GM23248 (cell line): ENCODE data around the gene NCKIPSD. TPM values are rescaled to one million over a fixed set of nuclear protein-coding genes. Genes with fewer than 3 reads are reported as not detected.

Source experiments
- DNase-seq: peaks from one replicate; pipeline ENCODE4 v3.0.0-alpha.2; 2015
- H2AFZ ChIP-seq: fragments of 200-600 bp; sonication (generic); 2 replicates; pipeline ENCODE4 v1.6.1; 2016; ENCODE audit warnings: antibody characterized with exemption
- H3F3A ChIP-seq: fragments of 200-600 bp; sonication (generic); 2 replicates; pipeline ENCODE4 v1.6.1; 2016; ENCODE audit warnings: mild to moderate bottlenecking, antibody characterized with exemption, mixed run types; ENCODE audit not compliant: insufficient read depth
- H3K27ac ChIP-seq: fragments of 200-600 bp; sonication (generic); 2 replicates; pipeline ENCODE4 v1.5.1; 2016; ENCODE audit warnings: mild to moderate bottlenecking
- H3K27me3 ChIP-seq: fragments of 200-600 bp; sonication (generic); replicated peaks from 2 replicates; pipeline ENCODE4 v1.6.1; 2016; ENCODE audit warnings: mild to moderate bottlenecking; ENCODE audit not compliant: insufficient read depth
- H3K36me3 ChIP-seq: fragments of 200-600 bp; sonication (generic); 2 replicates; pipeline ENCODE4 v1.6.1; 2016; ENCODE audit warnings: low read depth, mild to moderate bottlenecking
- H3K4me1 ChIP-seq: fragments of 200-600 bp; sonication (generic); 2 replicates; pipeline ENCODE4 v1.6.1; 2016; ENCODE audit warnings: mild to moderate bottlenecking; ENCODE audit not compliant: insufficient read depth
- H3K4me2 ChIP-seq: fragments of 200-600 bp; sonication (generic); one replicate; pipeline ENCODE4 v1.6.1; 2016; ENCODE audit warnings: mild to moderate bottlenecking; ENCODE audit not compliant: unreplicated experiment
- H3K4me3 ChIP-seq: fragments of 200-600 bp; sonication (generic); 2 replicates; pipeline ENCODE4 v1.5.1; 2016; ENCODE audit warnings: mild to moderate bottlenecking
- H3K79me2 ChIP-seq: fragments of 200-600 bp; sonication (generic); 2 replicates; pipeline ENCODE4 v1.6.1; 2016; ENCODE audit warnings: mild to moderate bottlenecking; ENCODE audit not compliant: insufficient read depth
- H3K9ac ChIP-seq: fragments of 200-600 bp; sonication (generic); 2 replicates; pipeline ENCODE4 v1.6.1; 2016; ENCODE audit warnings: mild to moderate bottlenecking
- H3K9me2 ChIP-seq: fragments of 200-600 bp; sonication (generic); 2 replicates; pipeline ENCODE4 v1.6.1; 2016; ENCODE audit warnings: mixed run types, mild to moderate bottlenecking, moderate library complexity; ENCODE audit not compliant: insufficient read depth
- H3K9me3 ChIP-seq: fragments of 200-600 bp; sonication (generic); one replicate; pipeline ENCODE4 v1.6.1; 2017; ENCODE audit warnings: low read depth
- H4K20me1 ChIP-seq: fragments of 200-600 bp; sonication (generic); 2 replicates; pipeline ENCODE4 v1.6.0; 2016; ENCODE audit not compliant: insufficient read depth
- EZH2 ChIP-seq: fragments of 200-600 bp; sonication (generic); IDR thresholded peaks from 2 replicates; pipeline ENCODE4 v1.6.1; 2018; ENCODE audit warnings: antibody characterized with exemption, mild to moderate bottlenecking; ENCODE audit not compliant: insufficient read depth, poor library complexity, severe bottlenecking
- EZH2phosphoT487 ChIP-seq: fragments of 200-600 bp; sonication (generic); IDR thresholded peaks from 2 replicates; pipeline ENCODE4 v1.6.1; 2018; ENCODE audit warnings: antibody characterized with exemption, moderate library complexity, mild to moderate bottlenecking, low read depth; ENCODE audit not compliant: insufficient read depth
- WGBS, 2 experiments: methylation state at CpG; one replicate each; pipeline ENCODE4 v1.1.6; 2015 to 2017; ENCODE audit warnings: low lambda C conversion rate in 2 of 2, low coverage in 1 of 2; ENCODE audit errors: missing lambda C conversion rate in 2 of 2; 5-methylcytosine and 5-hydroxymethylcytosine counted together
- in situ Hi-C: fragments of 300-500 bp; cut with MboI; formaldehyde crosslinking; loops from 2 replicates; pipeline ENCODE4 v1.15.0; 2020
- microRNA-seq: library from miRNA; unstranded; fragments of <30 nt; microRNA quantifications from one replicate; pipeline ENCODE4, GENCODE V29; 2016; ENCODE audit warnings: borderline number of aligned reads
- polyA plus RNA-seq: library from polyadenylated mRNA; unstranded; fragments of >200 nt; fragmentation: Nextera tagmentation; extraction: Ambion mirVana; gene quantifications from 2 replicates; pipeline ENCODE4 v1.2.1, GENCODE V29; 2016
- small RNA-seq: library from RNA; depleted of rRNA; stranded (forward); fragments of <200 nt; gene quantifications from one replicate; pipeline ENCODE3, GENCODE V24; 2014; ENCODE audit warnings: low read depth, low replicate concordance
- total RNA-seq: library from RNA; depleted of rRNA; stranded (reverse); fragments of >200 nt; shearing (Covaris generic); gene quantifications from 2 replicates; pipeline ENCODE4 v1.2.3, GENCODE V29; 2014; rRNA removed

The NCKIPSD gene
- total and polyA plus RNA-seq, 2 experiments from 2014 or later = 20.6 to 32.5 TPM

DNA sequence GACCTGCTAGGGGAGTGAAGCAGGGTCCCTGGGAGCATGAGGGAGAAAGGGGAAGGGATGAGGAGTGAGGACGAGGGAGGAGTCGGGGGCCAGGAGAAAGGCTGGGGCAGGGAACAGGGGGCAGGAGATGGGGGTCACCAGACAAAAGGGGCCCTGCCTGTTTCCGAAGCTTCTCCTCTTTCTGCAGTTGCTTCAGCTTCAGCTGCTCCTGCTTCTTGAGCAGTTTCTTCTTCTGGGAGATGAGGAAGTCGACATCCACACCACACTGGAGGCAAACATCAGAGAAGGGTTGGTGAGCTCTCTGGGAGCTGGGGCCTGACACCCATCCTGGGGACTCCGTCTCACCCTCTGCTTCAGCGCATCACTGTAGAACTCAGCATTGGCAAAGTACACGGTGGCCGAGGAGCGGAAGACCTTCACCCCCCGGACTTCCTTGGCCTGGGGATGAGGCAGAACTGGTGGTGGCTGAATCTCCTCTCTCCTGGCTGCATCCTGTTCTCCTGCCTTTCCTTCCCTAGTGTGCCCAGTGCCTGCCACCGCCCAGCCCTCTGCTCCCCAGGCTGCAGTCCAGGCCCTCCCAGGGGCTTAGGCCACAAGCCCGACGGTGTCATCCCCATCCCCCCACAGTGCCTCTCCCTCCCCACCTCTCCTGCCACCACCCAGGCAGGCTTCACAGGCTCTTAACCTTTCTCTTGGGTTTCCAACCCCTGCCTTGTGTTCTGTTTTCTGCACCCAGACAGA is 57.3 kb downstream of the NCKIPSD start:
- WGBS, 2 experiments = 85% methylated on average over 8 to 13 of the region's 13 CpGs
- TF ChIP-seq EZH2 (no peak), EZH2phosphoT487 (no peak)
- Histone ChIP-seq H3K9ac (no peak overlapping the region), H2AFZ (no peak overlapping the region), H3K79me2 (no peaks in the 10 kb centered on the region), H3K36me3 (no peaks in the 10 kb centered on the region; the same call in 1 of the 2 replicates), H3K9me2 (no peaks in the 10 kb centered on the region), H3K4me2 (no peak overlapping the region), H3K9me3 (no peaks in the 10 kb centered on the region), H4K20me1 (no peaks in the 10 kb centered on the region), H3K4me3 (no peak overlapping the region), H3K27me3 (no peaks in the 10 kb centered on the region), H3K27ac (no peak overlapping the region), H3F3A (no peaks in the 10 kb centered on the region), H3K4me1 (no peaks in the 10 kb centered on the region)
- DNase-seq = no peak
- in situ Hi-C loops = no loop called here

GRCh38 chr3:48625600-48625999 is 60.1 kb downstream of the NCKIPSD start:
- Histone ChIP-seq H3K36me3 (no peaks in the 10 kb centered on the region; the same call in 1 of the 2 replicates), H3K4me2 (no peak overlapping the region), H3K9me2 (no peaks in the 10 kb centered on the region), H3K27ac (no peak overlapping the region), H3K9me3 (no peaks in the 10 kb centered on the region), H2AFZ (no peak overlapping the region), H3K79me2 (no peaks in the 10 kb centered on the region), H4K20me1 (no peaks in the 10 kb centered on the region), H3F3A (no peaks in the 10 kb centered on the region), H3K4me3 (no peak overlapping the region), H3K4me1 (no peaks in the 10 kb centered on the region), H3K9ac (no peak overlapping the region), H3K27me3 (no peaks in the 10 kb centered on the region)
- WGBS, 2 experiments = 89 to 93% methylated on average over 6 of the region's 6 CpGs
- DNase-seq = no peak
- TF ChIP-seq EZH2phosphoT487 = no peak
- no peak for TF ChIP-seq EZH2
- in situ Hi-C loops = no loop called here

- H3K27me3 ChIP-seq = no peaks in the 10 kb centered on the region
- no peak overlapping the region for H3K9ac ChIP-seq
- in situ Hi-C loops = no loop called here
- H3K4me3 ChIP-seq = no peak overlapping the region
- no peak overlapping the region for H3K27ac ChIP-seq
- no peaks in the 10 kb centered on the region for H3K79me2 ChIP-seq
- H3K4me1 ChIP-seq = no peaks in the 10 kb centered on the region
- H3K4me2 ChIP-seq = no peak overlapping the region
- no peak overlapping the region for H2AFZ ChIP-seq
- H3F3A ChIP-seq = no peaks in the 10 kb centered on the region
- H4K20me1 ChIP-seq = no peaks in the 10 kb centered on the region
- WGBS, 2 experiments = 82 to 86% methylated on average over 10 of the region's 10 CpGs
- no peaks in the 10 kb centered on the region for H3K9me2 ChIP-seq
- H3K36me3 ChIP-seq = no peaks in the 10 kb centered on the region; the same call in 1 of the 2 replicates
- DNase-seq = no peak
- no peak for TF ChIP-seq EZH2
- no peak for TF ChIP-seq EZH2phosphoT487
- H3K9me3 ChIP-seq = no peaks in the 10 kb centered on the region
Measured at GRCh38 chr3:48624767-48625166, 60.9 kb downstream of the NCKIPSD start.

- Histone ChIP-seq H3K79me2 (no peaks in the 10 kb centered on the region), H3F3A (peaks cover 5% of the 10 kb centered on the region; the same call in 1 of the 2 replicates), H3K4me2 (no peak overlapping the region), H2AFZ (no peak overlapping the region), H3K4me1 (no peaks in the 10 kb centered on the region), H3K9ac (no peak overlapping the region), H4K20me1 (no peaks in the 10 kb centered on the region), H3K9me2 (no peaks in the 10 kb centered on the region), H3K4me3 (no peak overlapping the region), H3K9me3 (no peaks in the 10 kb centered on the region), H3K27ac (no peak overlapping the region), H3K36me3 (no peaks in the 10 kb centered on the region; the same call in 1 of the 2 replicates), H3K27me3 (no peaks in the 10 kb centered on the region)
- 82 to 88% methylated on average over 6 of the region's 6 CpGs for WGBS, 2 experiments
- TF ChIP-seq EZH2phosphoT487 = no peak
- DNase-seq = no peak
- in situ Hi-C loops = no loop called here
Measured at GRCh38 chr3:48623851-48624547, 61.7 kb downstream of the NCKIPSD start.

Small RNA genes lying within 50 kb of the gene (microRNA-seq; reads per million reads assigned to microRNA genes)
- gene MIR4793 = not detected

Small RNA genes lying within 50 kb of the gene (small RNA-seq; reads per million reads assigned to genes)
- not detected for gene AC141002.1

Other genes starting within 250 kb of the NCKIPSD start
- gene CCDC51, start 245.8 kb downstream of the NCKIPSD start, total RNA-seq = 10.1 and 10.6 TPM in 2 replicates
- gene CCDC51, start 245.8 kb downstream of the NCKIPSD start, polyA plus RNA-seq = 14.0 and 14.9 TPM in 2 replicates
- gene TMA7, start 245.7 kb downstream of the NCKIPSD start, total RNA-seq = 150 and 244 TPM in 2 replicates
- gene TMA7, start 245.7 kb downstream of the NCKIPSD start, polyA plus RNA-seq = 535 and 552 TPM in 2 replicates
- 8.4 and 9.5 TPM in 2 replicates for gene ATRIP, start 239.2 kb downstream of the NCKIPSD start, total RNA-seq
- 4.2 and 4.6 TPM in 2 replicates for gene ATRIP, start 239.2 kb downstream of the NCKIPSD start, polyA plus RNA-seq
- gene SHISA5, start 181.7 kb downstream of the NCKIPSD start, total RNA-seq = 153 and 154 TPM in 2 replicates
- 215 and 223 TPM in 2 replicates for gene SHISA5, start 181.7 kb downstream of the NCKIPSD start, polyA plus RNA-seq
- gene PFKFB4, start 129.1 kb downstream of the NCKIPSD start, total RNA-seq = 12.6 and 15.3 TPM in 2 replicates
- gene PFKFB4, start 129.1 kb downstream of the NCKIPSD start, polyA plus RNA-seq = 10.1 and 12.1 TPM in 2 replicates
- 0.25 and 0.86 TPM in 2 replicates for gene UCN2, start 122.1 kb downstream of the NCKIPSD start, total RNA-seq
- 0.25 and 0.45 TPM in 2 replicates for gene UCN2, start 122.1 kb downstream of the NCKIPSD start, polyA plus RNA-seq
- 27.9 and 33.6 TPM in 2 replicates for gene COL7A1, start 90.6 kb downstream of the NCKIPSD start, total RNA-seq
- 11.2 and 11.9 TPM in 2 replicates for gene COL7A1, start 90.6 kb downstream of the NCKIPSD start, polyA plus RNA-seq
- gene UQCRC1, start 76.3 kb downstream of the NCKIPSD start, total RNA-seq = 285 and 490 TPM in 2 replicates
- gene UQCRC1, start 76.3 kb downstream of the NCKIPSD start, polyA plus RNA-seq = 252 and 279 TPM in 2 replicates
- not detected in 2 replicates for gene TMEM89, start 64.1 kb downstream of the NCKIPSD start, total RNA-seq
- not detected in 2 replicates for gene TMEM89, start 64.1 kb downstream of the NCKIPSD start, polyA plus RNA-seq
- 21.1 and 28.3 TPM in 2 replicates for gene SLC26A6, start 50.5 kb downstream of the NCKIPSD start, total RNA-seq
- 11.2 and 13.4 TPM in 2 replicates for gene SLC26A6, start 50.5 kb downstream of the NCKIPSD start, polyA plus RNA-seq
- 1.4 TPM in 2 replicates for gene CELSR3, start 23.0 kb downstream of the NCKIPSD start, total RNA-seq
- 0.30 and 0.40 TPM in 2 replicates for gene CELSR3, start 23.0 kb downstream of the NCKIPSD start, polyA plus RNA-seq
- gene IP6K2, start 31.3 kb upstream of the NCKIPSD start, total RNA-seq = 59.1 and 59.6 TPM in 2 replicates
- 56.5 and 57.4 TPM in 2 replicates for gene IP6K2, start 31.3 kb upstream of the NCKIPSD start, polyA plus RNA-seq
- 26.8 and 29.3 TPM in 2 replicates for gene PRKAR2A, start 162.0 kb upstream of the NCKIPSD start, total RNA-seq
- gene PRKAR2A, start 162.0 kb upstream of the NCKIPSD start, polyA plus RNA-seq = 11.8 and 12.2 TPM in 2 replicates
- 22.0 and 26.2 TPM in 2 replicates for gene SLC25A20, start 213.0 kb upstream of the NCKIPSD start, total RNA-seq
- gene SLC25A20, start 213.0 kb upstream of the NCKIPSD start, polyA plus RNA-seq = 20.3 and 21.0 TPM in 2 replicates
- gene ARIH2, start 232.9 kb upstream of the NCKIPSD start, total RNA-seq = 80.8 and 102 TPM in 2 replicates
- 48.4 and 59.7 TPM in 2 replicates for gene ARIH2, start 232.9 kb upstream of the NCKIPSD start, polyA plus RNA-seq